ACHN (cell line): ENCODE data around the gene CRY2.
A peak's percentile ranks its signal among the peaks of the same experiment; 100 is the strongest.

ENCODE experiments used
- DNase-seq: peaks from one replicate; pipeline ENCODE4 v3.0.0-alpha.2; 2015
- in situ Hi-C: cut with HindIII; loops from 2 replicates; pipeline ENCODE4 v1.10.0; 2017; ENCODE audit warnings: low sequenced_read_pairs, low pct_ligation_motif_present, low pct_unique_long_range_greater_than_20kb

The CRY2 gene

GRCh38 chr11:45843158-45843924 lies 3.9 kb upstream of the CRY2 start:
- peak; percentile 84 for DNase-seq
- in situ Hi-C loops: no loop called here

GRCh38 chr11:45844822-45845578 lies 2.3 kb upstream of the CRY2 start:
- DNase-seq: no peak
- in situ Hi-C loops: no loop called here

- DNase-seq: no peak
- in situ Hi-C loops: no loop called here
These were observed 1.1 kb upstream of the CRY2 start for GRCh38 chr11:45846174-45846675.

GRCh38 chr11:45847911-45848316 lies 639 bp downstream of the CRY2 start:
- in situ Hi-C loops: no loop called here
- peak; percentile 56 for DNase-seq

- DNase-seq: no peak
- in situ Hi-C loops: no loop called here
These were observed 1.4 kb downstream of the CRY2 start for GRCh38 chr11:45848654-45849081.

GRCh38 chr11:45850446-45850845 lies 3.2 kb downstream of the CRY2 start:
- in situ Hi-C loops: no loop called here

GRCh38 chr11:45851228-45851627 lies 4.0 kb downstream of the CRY2 start:
- no peak for DNase-seq
- in situ Hi-C loops: no loop called here

More at GRCh38 chr11:45850446-45850845, 3.2 kb downstream of the CRY2 start:
- DNase-seq: peak; percentile 6

- DNase-seq: no peak
- in situ Hi-C loops: no loop called here
These were observed 4.9 kb downstream of the CRY2 start for GRCh38 chr11:45852018-45852711.

- in situ Hi-C loops: no loop called here
- no peak for DNase-seq
These were observed 5.4 kb downstream of the CRY2 start for GRCh38 chr11:45852712-45853101.

GRCh38 chr11:45853332-45854219 lies 6.3 kb downstream of the CRY2 start:
- no peak for DNase-seq
- in situ Hi-C loops: no loop called here

GRCh38 chr11:45855308-45855707 lies 8.0 kb downstream of the CRY2 start:
- in situ Hi-C loops: no loop called here
- no peak for DNase-seq

- no peak for DNase-seq
- in situ Hi-C loops: no loop called here
These were observed 8.8 kb downstream of the CRY2 start for GRCh38 chr11:45856044-45856468.

GRCh38 chr11:45857961-45858474 lies 10.7 kb downstream of the CRY2 start:
- in situ Hi-C loops: no loop called here
- DNase-seq: peak; percentile 32

- in situ Hi-C loops: no loop called here
- no peak for DNase-seq
These were observed 11.6 kb downstream of the CRY2 start for GRCh38 chr11:45858751-45859398.

- in situ Hi-C loops: no loop called here
- DNase-seq: no peak
These were observed 12.4 kb downstream of the CRY2 start for GRCh38 chr11:45859661-45860140.

- in situ Hi-C loops: no loop called here
- no peak for DNase-seq
These were observed 13.1 kb downstream of the CRY2 start for GRCh38 chr11:45860348-45860747.

GRCh38 chr11:45860764-45861510 lies 13.7 kb downstream of the CRY2 start:
- DNase-seq: no peak
- in situ Hi-C loops: no loop called here
